Endothelial cell of hepatic sinusoid (primary cell): ENCODE measurements around the gene LRIG1.

Experiments
- in situ Hi-C: cut with HindIII; loops from 2 replicates; pipeline ENCODE4 v1.10.0; 2017; ENCODE audit warnings: low sequenced_read_pairs

LRIG1 gene

GRCh38 chr3:66406163-66406562 is 94.7 kb downstream of the LRIG1 start:
- in situ Hi-C loops, result loop anchor here (5.0 kb wide), 1 partner anchor 86 kb away; no protein-coding TSS in a partner anchor

GRCh38 chr3:66405701-66406091 is 95.1 kb downstream of the LRIG1 start:
- in situ Hi-C loops, result loop anchor here (5.0 kb wide), 1 partner anchor 87 kb away; no protein-coding TSS in a partner anchor

- in situ Hi-C loops, result loop anchor here (5.0 kb wide), 1 partner anchor 87 kb away; no protein-coding TSS in a partner anchor
Observed at GRCh38 chr3:66404903-66405700, 95.7 kb downstream of the LRIG1 start.

GRCh38 chr3:66404197-66404596 is 96.6 kb downstream of the LRIG1 start:
- in situ Hi-C loops, result no loop called here

- in situ Hi-C loops, result no loop called here
Observed at GRCh38 chr3:66403323-66403990, 97.4 kb downstream of the LRIG1 start.

GRCh38 chr3:66402596-66403290 is 98.1 kb downstream of the LRIG1 start:
- in situ Hi-C loops, result no loop called here

- in situ Hi-C loops, result no loop called here
Observed at GRCh38 chr3:66401675-66402491, 98.9 kb downstream of the LRIG1 start.

- in situ Hi-C loops, result no loop called here
Observed at GRCh38 chr3:66401157-66401550, 99.7 kb downstream of the LRIG1 start.

- in situ Hi-C loops, result no loop called here
Observed at GRCh38 chr3:66400411-66401156, 100.2 kb downstream of the LRIG1 start.

- in situ Hi-C loops, result loop anchor here (5.0 kb wide), 1 partner anchor 198 kb away; no protein-coding TSS in a partner anchor
Observed at GRCh38 chr3:66399529-66400232, 101.1 kb downstream of the LRIG1 start.

GRCh38 chr3:66398228-66399025 is 102.4 kb downstream of the LRIG1 start:
- in situ Hi-C loops, result loop anchor here (5.0 kb wide), 1 partner anchor 199 kb away; no protein-coding TSS in a partner anchor

- in situ Hi-C loops, result loop anchor here (5.0 kb wide), 1 partner anchor 200 kb away; no protein-coding TSS in a partner anchor
Observed at GRCh38 chr3:66397745-66398144, 103.1 kb downstream of the LRIG1 start.

GRCh38 chr3:66396888-66397287 is 103.9 kb downstream of the LRIG1 start:
- in situ Hi-C loops, result loop anchor here (5.0 kb wide), 1 partner anchor 200 kb away; no protein-coding TSS in a partner anchor

- in situ Hi-C loops, result loop anchor here (5.0 kb wide), 1 partner anchor 201 kb away; no protein-coding TSS in a partner anchor
Observed at GRCh38 chr3:66396161-66396760, 104.6 kb downstream of the LRIG1 start.

- in situ Hi-C loops, result loop anchor here (5.0 kb wide), 1 partner anchor 202 kb away; no protein-coding TSS in a partner anchor
Observed at GRCh38 chr3:66395635-66396034, 105.2 kb downstream of the LRIG1 start.

GRCh38 chr3:66394753-66395249 is 106.0 kb downstream of the LRIG1 start:
- in situ Hi-C loops, result loop anchor here (5.0 kb wide), 1 partner anchor 202 kb away; no protein-coding TSS in a partner anchor

GRCh38 chr3:66394019-66394752 is 106.6 kb downstream of the LRIG1 start:
- in situ Hi-C loops, result no loop called here
